ENCODE measurements around the gene CDC42EP3.

Gene CDC42EP3

DNA sequence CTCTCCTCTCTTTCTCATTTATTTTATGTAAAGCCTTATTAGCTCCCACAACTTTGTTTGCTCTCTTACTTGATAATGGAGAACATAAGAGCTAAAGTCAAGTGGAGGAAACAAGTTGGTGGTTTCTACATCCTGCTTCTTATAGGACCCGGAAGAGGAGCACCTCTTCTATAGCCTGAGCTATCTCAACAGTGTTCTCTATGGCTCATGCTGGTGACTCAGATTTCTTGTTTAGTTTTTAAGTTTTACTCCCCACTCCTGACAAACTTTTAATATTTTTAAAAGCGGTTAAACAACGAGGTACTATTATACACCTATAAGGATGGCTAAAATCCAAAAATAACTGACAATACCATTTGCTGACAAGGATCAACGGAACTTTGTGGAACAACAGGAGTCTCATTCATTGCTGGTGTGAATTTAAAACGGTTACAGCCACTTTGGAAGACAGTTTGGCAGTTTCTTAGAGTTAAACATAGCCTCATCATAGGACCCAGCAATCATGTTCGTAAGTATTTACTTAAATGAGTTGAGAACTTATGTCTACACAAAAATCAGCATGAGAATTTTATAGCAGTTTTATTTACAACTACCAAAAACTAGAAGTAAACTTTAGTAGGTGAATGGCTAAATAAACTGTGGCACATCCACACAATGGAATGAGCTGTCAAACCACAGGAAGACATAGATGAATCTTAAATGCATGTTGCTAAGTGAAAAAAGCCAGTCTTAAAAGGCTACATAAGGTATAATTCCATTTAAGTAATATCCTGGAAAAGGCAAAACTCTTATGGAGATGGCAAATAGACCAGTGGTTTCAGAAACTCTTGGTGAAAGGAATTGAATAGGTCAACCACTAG is 12.7 kb upstream of the CDC42EP3 start:
- no peak for DNase-seq (ENCODE audit: low read depth in 2 of 2)

DNA sequence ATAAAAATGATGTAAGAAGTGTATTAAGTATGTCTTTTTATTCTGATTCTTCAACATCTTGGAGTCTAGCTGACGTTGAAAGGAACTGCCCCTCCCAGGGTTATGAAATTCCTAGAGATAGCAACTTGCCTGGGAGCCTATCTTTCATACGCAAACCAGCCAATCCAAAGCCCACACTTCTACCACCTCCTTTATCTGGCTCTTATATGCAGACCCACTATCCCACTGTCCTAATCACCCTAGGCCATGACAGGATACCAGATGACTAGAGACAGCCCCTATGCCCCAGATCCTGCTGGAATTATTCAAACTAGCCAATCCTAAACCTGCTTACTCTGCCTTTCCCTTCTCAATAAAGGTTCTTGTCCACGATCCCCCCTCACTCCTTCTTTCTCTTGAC is 11.8 kb upstream of the CDC42EP3 start:
- no peak for DNase-seq (ENCODE audit: low read depth in 2 of 2)

DNA sequence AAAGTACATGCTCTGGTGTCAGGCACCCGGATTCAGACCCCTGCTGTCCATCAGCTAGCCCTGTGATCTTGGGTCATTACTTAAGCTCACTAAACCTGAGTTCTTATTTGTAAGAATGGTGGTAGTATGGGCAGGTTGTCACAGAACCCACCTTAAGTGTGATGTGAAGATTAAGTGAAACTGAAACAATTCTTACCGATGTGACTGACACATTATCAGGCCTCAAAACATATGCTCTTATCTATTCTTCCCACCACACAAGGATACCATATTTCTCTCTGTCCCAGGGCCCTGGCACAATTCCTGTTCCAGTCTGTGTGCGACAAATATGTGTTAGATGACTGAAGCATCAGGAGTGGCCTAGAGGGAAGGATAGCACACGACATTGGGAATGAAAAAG is 11.0 kb upstream of the CDC42EP3 start:
- no peak for DNase-seq (ENCODE audit: low read depth in 2 of 2)

DNA sequence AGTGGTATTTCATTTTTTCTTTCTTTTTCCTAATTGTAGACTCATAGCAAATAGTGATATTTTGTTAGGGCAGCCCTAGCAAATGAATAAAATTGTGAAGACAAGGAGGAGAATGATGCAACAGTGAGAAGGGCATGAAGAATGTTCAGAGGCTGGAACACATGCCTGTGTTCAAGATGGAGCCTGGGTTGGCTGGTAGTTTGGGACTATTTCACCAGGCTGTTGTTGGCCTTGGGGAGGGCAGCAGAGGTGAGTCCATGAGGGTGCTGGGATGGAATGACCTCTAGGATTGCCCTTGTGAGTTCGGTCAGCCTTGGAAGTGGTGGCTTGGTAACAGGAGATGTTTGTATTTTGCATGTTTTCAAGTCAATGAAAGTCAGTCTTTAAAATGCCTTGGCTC is 10.1 kb upstream of the CDC42EP3 start:
- DNase-seq (ENCODE audit: low read depth in 2 of 2), result no peak

DNA sequence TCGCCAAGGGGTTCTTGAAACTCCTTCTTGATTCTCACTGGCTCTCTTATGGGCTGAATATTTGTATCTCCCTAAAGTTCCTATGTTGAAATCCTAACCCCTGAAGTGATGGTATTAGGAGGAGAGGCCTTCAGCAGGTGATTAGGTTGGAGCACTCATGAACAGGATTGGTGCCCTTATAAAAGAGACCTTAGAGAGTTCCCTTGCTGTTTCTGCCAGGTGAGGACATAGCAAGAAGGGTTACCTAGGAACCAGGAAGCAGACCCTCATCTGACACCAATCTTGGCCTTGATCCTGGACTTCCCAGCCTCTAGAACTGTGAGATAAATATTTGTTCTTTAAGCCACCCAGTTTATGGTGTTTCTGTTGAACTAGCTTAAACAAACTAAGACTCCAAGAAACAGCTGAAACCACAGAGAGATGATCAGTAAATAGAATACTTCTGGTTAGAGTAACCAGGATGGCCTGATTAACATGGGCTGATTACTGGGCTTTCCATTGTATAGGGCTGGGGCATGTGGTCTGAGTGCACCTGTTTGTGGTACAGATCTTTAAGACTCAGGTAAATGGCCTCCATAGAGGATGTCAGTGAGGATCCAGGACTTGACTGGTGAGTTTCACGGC is 7.7 kb upstream of the CDC42EP3 start:
- no peak for DNase-seq (ENCODE audit: low read depth in 2 of 2)

DNA sequence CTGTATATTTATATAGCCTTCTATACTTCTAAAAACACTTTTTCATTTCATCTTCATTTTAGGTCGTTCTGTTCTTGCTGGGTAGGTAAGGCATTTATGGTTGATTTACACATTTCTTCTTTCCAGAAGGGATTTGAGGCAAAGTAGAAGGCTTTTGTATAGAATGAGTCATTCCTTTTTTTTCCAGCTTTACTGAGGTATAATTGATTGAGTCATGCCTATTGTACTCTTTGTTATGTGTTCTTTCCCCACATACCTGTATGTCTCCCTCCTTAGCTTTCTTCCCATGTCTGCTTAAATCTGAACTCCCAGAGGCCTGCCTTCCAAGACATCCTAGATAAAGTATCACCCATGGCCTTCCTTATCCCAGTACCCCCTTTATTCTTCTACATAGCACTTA is 4.8 kb upstream of the CDC42EP3 start:
- no peak for DNase-seq (ENCODE audit: low read depth in 2 of 2)

DNA sequence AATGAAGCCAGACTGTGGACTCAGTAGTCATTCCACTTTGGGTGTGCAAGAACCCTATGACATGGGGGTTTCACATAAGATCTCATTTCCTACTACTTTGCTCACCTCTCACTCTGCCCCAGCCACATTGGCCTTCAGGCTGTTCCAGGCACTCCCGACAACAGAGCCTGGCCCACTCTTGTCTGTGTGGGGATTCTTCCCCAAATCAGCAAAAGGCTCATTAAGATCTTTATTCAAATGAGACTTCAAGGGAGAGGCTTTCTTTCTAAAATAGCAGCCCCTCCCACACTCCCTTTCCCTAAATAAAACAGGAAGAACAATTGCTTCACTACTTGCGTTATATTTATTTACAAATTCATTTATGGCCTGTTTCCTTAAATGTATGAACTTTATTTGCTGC is 3.5 kb upstream of the CDC42EP3 start:
- DNase-seq (ENCODE audit: low read depth in 2 of 2), result no peak

DNA sequence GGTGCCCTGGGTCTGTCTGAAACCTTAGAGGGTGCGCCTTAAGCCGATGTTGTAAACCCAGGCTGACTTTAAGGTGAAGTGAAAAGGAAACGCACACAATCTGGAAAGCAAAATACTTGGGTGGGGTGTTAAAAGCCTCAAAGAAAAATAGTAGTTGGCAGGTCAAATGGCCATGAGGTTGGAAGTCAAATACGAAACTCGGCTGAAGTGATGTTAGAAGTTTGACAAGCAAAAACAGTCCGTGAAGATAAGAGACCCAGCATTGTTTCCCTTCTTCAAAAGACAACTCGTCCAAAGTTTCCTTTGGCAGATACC is 1.4 kb upstream of the CDC42EP3 start:
- no peak for DNase-seq (ENCODE audit: low read depth in 2 of 2)

DNA sequence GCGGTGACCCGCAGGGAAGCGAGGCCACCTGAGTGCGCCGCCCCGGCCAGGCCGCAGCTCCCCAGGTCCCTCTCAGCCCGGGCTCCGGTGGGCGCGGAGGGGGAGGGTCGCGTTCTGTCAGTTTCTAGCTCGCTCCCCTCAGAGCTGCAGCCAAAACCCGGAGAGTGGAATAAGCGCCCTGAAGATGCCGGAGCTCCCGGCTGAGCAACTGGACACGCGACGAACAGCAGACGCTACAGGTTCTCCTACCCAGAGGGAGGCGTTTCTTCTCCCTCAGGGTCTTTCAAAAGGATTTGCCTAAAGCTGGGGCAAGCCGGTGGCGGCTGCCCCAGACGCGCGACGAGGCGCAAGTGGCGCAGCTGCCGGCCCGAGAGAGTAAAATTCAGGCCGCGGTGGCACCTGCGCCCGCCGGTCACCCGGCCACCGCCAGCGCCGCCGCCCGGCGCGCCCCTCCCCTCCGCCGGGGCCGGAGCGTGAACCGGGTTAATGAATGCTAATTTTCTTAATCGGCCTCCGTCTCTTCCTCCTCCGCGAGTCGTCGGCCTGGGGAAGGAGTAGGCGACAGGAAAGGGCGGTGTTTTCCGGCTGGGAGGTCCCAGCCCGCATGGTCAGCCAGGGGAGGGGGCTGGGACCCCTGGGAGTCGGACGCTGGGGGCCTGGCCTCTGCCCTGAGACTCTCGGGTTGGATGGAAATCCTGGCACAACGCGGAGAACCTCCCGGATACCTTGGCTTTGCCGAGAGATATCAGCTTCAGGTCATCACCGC is 845 bp upstream of the CDC42EP3 start:
- peak; percentile 41 to 60 for DNase-seq (ENCODE audit: low read depth in 2 of 2)

DNA sequence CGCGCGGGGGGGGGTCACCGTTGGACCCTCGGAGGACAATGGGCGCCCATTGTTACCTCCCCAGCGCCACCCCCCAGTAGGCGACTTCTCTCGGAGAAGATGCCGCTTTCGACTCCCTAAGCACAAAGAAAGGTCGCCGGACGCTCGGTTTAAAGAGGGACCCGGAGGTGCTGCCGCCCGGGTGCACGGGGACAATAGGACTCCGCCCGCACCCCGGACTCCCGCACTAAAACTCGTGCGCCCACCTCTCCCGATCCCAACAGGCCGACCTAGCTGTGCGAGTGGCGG is 318 bp upstream of the CDC42EP3 start:
- DNase-seq (ENCODE audit: low read depth in 2 of 2), result no peak

DNA sequence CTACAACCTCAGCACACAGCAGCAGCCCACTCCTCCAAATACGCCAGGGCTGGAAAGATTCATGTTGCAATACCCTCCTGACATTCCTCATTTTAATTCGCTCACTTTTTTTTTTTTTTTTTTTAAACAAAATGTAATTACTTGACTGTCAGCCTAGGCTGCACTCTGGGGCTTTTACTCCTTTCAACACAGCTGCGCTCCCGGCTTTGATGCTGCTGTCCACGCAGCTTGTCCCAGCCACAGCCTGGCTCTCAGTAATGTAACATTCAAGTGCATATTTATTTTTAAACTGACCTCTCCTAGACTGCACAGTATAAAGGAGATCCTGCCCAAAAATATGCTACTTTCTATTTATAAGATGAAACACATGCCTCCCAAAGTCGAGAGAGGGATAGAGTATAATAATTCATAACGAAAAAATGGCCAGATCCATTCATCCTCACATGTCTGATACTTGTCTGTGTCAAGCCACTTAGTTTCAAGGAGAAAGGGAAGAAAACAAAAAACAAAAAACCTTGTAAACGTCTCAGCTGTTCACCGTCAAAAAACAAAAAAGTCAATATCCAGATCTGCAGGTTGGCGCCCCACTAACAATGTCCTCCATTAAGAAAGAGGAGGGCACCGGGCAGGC is 949 bp downstream of the CDC42EP3 start:
- no peak for DNase-seq (ENCODE audit: low read depth in 2 of 2)

DNA sequence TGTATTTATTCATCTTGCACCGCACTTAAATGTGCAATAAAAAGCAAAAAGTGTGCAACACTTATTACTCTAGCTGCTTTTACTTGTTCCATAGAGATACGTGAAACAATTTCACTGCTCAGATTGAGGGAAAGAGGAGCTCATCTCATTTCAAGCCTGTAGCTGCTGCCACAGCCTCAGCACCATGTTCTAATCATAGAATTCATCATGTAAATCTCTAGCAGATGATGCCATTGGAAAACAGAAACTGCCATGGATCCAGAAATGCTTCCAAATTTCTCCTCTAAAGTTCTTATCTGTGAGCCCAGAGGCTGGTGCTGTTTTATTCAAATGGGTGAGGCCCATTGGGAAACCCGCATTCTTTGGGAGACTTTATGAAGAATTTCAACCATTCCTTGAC is 2.0 kb downstream of the CDC42EP3 start:
- DNase-seq (ENCODE audit: low read depth in 2 of 2), result no peak

DNA sequence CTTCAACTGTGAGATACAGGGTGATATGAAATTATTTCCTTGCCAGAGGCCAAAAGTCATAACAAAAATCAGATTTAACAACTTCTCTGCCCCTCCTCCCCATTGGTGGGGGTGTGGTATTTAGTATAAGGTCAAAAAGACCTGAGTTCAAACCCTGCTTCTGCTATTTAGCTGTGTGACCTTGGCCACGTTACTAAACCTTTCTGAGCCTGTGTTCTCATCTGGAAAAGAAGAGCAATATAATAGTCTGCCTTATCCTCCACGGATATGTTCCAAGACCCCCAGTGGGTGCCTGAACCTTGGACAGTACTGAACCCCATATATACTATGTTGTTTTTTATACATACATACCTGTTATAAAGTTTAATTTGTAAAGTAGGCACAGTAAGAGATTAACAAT is 3.7 kb downstream of the CDC42EP3 start:
- no peak for DNase-seq (ENCODE audit: low read depth in 2 of 2)

DNA sequence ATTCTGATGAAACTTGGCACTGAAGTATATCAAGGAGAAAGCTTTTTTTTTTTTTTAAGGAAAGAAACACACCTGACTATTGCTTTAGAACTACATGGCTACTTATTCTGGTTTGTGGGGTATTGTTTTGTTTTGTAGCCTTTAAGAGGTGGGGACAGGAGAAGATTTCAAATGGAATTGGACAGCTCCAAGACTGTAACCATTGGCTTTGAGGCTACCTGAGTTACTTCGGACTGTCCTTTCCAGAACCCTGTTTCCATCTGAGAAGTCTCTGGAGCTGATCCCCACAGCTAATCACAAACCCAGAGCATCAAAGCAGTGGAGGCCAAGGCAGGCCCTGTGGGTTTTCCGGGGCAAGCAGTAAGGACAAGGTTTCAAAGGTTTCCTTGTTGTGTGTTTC is 4.7 kb downstream of the CDC42EP3 start:
- no peak for DNase-seq (ENCODE audit: low read depth in 2 of 2)

DNA sequence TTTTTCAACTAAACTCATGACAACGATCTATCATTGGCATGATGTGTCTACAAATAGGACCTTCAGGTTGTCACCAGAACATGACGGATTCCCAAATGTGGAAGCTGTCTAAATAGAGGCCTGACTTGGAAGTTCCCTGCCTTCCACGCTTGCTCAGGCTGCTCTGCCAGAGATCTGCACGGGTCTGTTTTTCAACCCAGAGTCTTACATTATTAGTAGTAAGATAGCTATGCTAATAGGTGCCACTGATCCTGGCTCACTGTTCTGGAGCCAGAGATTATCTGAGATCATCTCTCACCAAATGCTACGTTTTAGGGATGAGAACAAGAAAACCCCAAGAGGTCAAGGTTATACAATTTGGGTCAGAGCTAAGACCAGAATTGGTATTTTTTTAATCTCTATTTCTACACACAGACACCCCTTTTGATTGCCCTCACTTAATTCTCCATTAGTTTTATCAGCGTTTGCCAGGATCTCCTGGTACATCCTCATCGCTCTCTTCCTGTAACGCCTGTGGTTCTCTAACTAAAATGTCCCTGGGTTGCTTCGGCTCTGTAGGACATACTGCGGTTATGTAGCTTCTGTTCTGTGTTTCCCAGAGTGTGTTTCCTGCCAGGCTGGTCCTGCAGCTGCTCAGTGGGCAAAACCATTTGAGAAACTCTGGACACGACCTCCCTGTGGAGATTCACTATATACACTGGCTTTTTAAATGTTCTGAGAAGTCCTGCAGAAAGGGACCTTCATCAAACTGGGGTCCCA is 5.7 kb downstream of the CDC42EP3 start:
- DNase-seq (ENCODE audit: low read depth in 2 of 2), result no peak

DNA sequence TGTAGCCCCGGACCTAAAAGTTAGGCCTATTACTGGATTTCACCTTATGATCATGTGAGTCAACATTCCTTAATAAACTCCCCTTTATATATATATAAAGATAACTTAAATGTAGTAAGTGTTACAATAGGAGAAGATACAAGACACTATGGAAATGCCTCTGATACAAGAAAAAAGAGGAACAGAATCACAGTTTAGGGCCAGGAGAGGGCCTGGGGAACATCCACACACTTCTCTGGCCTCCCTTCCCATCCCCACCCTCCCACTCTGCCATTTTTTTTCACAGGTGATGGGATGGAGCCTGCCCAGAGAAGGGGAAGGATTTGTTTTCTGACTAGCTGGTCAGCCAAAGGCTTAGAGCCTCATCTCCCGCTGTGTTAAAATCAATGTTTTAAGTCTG is 6.4 kb downstream of the CDC42EP3 start:
- DNase-seq (ENCODE audit: low read depth in 2 of 2), result no peak

DNA sequence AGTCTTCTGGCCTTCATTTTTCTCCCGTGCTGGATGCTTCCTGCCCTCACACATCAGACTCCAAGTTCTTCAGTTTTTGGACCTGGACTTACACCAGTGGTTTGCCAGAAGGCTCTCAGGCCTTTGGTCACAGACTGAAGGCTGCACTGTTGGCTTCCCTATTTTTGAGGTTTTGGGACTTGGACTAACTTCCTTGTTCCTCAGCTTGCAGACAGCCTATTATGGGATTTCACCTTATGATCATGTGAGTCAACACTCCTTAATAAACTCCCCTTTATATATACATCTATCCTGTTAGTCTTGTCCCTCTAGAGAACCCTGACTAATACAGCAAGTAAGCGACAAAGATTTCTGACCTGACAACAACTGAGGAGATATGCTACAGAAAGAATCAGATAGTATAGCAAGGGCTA is 7.2 kb downstream of the CDC42EP3 start:
- DNase-seq (ENCODE audit: low read depth in 2 of 2), result no peak

DNA sequence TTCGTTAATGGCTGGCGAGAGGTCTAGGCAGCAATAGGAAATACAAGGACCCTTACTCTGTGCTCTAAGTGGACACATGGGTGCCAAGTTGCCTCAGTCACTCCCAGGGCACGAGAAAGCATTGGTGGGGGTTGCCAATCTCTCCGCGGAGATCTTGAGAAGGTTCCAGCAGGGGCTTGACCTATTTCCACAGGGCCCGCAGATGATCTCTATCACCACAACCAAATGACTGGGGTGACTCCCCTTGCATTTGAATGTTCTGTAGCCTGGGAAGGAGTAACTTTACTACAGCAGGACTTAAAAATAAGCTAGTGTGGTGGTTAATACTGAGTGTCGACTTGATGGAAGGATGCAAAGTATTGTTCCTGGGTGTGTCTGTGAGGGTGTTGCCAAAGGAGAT is 8.1 kb downstream of the CDC42EP3 start:
- no peak for DNase-seq (ENCODE audit: low read depth in 2 of 2)

DNA sequence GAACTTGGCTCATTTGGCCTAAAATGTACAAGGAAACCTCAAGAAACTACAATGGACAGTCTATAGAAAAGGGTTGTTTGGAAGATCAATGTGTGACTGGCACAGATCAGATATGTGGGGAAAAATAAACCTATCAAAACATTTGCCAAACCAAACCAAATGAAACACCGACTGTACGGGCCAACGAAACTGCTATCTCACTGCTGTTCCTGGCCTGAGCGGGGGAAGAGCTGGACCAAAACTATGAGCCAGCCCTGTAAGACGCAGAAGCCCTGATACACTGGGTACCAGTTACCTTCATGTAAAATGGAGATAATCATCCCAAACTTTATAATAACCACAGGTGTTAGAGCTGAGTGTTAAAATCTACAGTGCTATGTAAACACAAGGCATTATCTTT is 11.7 kb downstream of the CDC42EP3 start:
- DNase-seq (ENCODE audit: low read depth in 2 of 2), result no peak

DNA sequence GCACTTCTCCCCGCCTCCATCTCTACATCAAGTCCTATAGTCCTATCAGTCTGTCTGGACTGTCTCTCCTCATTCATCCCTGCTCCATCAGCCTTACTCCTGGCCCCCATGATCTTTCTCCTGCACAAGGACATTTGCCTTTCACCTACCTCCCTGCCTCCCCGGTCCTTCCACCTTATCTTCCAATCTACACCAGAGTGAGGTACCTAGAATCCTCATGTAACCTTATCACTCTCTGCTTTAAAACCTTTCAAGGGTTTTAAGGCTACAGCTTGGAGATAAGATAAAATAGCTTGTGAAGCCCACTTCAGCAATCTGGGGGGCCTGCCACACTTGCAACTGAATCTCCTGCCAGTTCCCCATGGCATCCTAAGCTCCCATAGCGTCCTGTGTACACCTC is 12.8 kb downstream of the CDC42EP3 start:
- no peak for DNase-seq (ENCODE audit: low read depth in 2 of 2)

DNA sequence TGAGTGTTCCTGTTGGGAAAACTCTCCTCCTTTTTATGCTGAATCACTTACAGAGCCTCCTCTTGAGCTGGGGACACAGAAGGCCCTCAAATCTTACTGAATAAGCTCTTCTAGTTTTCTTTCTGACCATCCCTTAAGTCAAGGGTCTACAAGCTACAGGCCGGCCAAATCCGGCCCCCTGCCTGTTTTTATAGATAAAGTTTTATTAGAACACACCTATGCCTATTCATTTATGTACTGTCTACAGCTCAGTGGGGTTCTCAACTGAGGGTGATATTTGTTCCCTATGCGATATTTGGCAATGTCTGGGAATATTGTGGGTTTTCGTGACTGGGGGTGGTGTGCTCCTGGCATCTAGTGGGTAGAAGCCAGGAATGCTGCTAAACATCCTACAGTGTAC is 14.0 kb downstream of the CDC42EP3 start:
- no peak for DNase-seq (ENCODE audit: low read depth in 2 of 2)

Data from stimulated activated CD4-positive, alpha-beta T cell treated with anti-CD3 and anti-CD28 coated beads, Interleukin-12 subunit alpha, Interleukin-12 subunit beta, amount 100 ng/mL, for 24 hours (primary cell).